ENCODE data around the gene SLIT3. TPM values are rescaled to one million over a fixed set of nuclear protein-coding genes. Genes with fewer than 3 reads are reported as not detected.

Gene SLIT3
- total and polyA plus RNA-seq, 10 of the 15 experiments (the other 5 are each of a cell fraction or from before 2014, with no cell fraction given), result 0.05 TPM; not detected in 9

GRCh38 chr5:168614661-168615060, 686.3 kb downstream of the SLIT3 start:
- in situ Hi-C loops (cut with MboI), result no loop called here
- no peaks in the 10 kb centered on the region for H3K36me3 ChIP-seq (ENCODE audit: control insufficient read depth in 2 of 2, insufficient read depth in 2 of 2, low read length in 1 of 2)
- SMC1A ChIA-PET (ENCODE audit: uncharacterized antibody, unreplicated experiment), result no interaction called here
- H3K27me3 ChIP-seq (replicated peaks in 1 of 2; ENCODE audit: control insufficient read depth in 2 of 2, insufficient read depth in 2 of 2, low read length in 1 of 2), result no peaks in the 10 kb centered on the region; a peak in 1 of 4 replicates
- no peaks in the 10 kb centered on the region for H4K20me1 ChIP-seq (ENCODE audit: control insufficient read depth, insufficient read depth)
- intact Hi-C loops (cut with micrococcal nuclease; ENCODE audit: unreplicated experiment), result no loop called here
- no peak overlapping the region for H3K27ac ChIP-seq (ENCODE audit: control insufficient read depth, insufficient read depth)
- DNase-seq (ENCODE audit: low read depth, low spot score) (no peak), ATAC-seq (no peak), FAIRE-seq (no peak)
- TF ChIP-seq, protein P1, sequence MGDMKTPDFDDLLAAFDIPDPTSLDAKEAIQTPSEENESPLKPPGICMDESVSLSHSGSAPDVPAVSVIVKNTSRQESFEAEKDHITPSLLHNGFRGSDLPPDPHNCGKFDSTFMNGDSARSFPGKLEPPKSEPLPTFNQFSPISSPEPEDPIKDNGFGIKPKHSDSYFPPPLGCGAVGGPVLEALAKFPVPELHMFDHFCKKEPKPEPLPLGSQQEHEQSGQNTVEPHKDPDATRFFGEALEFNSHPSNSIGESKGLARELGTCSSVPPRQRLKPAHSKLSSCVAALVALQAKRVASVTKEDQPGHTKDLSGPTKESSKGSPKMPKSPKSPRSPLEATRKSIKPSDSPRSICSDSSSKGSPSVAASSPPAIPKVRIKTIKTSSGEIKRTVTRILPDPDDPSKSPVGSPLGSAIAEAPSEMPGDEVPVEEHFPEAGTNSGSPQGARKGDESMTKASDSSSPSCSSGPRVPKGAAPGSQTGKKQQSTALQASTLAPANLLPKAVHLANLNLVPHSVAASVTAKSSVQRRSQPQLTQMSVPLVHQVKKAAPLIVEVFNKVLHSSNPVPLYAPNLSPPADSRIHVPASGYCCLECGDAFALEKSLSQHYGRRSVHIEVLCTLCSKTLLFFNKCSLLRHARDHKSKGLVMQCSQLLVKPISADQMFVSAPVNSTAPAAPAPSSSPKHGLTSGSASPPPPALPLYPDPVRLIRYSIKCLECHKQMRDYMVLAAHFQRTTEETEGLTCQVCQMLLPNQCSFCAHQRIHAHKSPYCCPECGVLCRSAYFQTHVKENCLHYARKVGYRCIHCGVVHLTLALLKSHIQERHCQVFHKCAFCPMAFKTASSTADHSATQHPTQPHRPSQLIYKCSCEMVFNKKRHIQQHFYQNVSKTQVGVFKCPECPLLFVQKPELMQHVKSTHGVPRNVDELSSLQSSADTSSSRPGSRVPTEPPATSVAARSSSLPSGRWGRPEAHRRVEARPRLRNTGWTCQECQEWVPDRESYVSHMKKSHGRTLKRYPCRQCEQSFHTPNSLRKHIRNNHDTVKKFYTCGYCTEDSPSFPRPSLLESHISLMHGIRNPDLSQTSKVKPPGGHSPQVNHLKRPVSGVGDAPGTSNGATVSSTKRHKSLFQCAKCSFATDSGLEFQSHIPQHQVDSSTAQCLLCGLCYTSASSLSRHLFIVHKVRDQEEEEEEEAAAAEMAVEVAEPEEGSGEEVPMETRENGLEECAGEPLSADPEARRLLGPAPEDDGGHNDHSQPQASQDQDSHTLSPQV (IDR thresholded peaks at IDR 0.05), result no peak
- no peak for TF ChIP-seq MTA2 (IDR thresholded peaks at IDR 0.05; ENCODE audit: low read depth)
- TF ChIP-seq SIX5 (IDR thresholded peaks at IDR 0.05; ENCODE audit: low read depth, low read length, severe bottlenecking), result no peak
- TF ChIP-seq IKZF2 (IDR thresholded peaks at IDR 0.05), result no peak
- no peak for TF ChIP-seq ZNF687 (IDR thresholded peaks at IDR 0.05)
- TF ChIP-seq NKRF (conservative IDR thresholded peaks at IDR 0.05), result no peak
- CTCF ChIA-PET, result no interaction called here
- no peak overlapping the region for H3K9ac ChIP-seq (ENCODE audit: control insufficient read depth, insufficient read depth, low read length)
- H2AFZ ChIP-seq (ENCODE audit: control insufficient read depth, low read depth, low read length), result no peak overlapping the region
- RAD21 ChIA-PET (ENCODE audit: unreplicated experiment), result no interaction called here
- no peak overlapping the region for H3K4me2 ChIP-seq (ENCODE audit: control insufficient read depth, insufficient read depth)
- H3K4me1 ChIP-seq (ENCODE audit: control insufficient read depth, insufficient read depth, low read length), result no peaks in the 10 kb centered on the region
- no TSS peak for BruUV-seq (replicated peaks)
- H3K4me3 ChIP-seq, result no peak overlapping the region
- H3K9me3 ChIP-seq (replicated peaks; ENCODE audit: control insufficient read depth, insufficient read depth, low read length), result no peaks in the 10 kb centered on the region
- WGBS (ENCODE audit: insufficient coverage, insufficient replicate concordance, low lambda C conversion rate, missing lambda C conversion rate), result 66% methylated on average over 10 of the region's 10 CpGs
- H3K79me2 ChIP-seq (ENCODE audit: control insufficient read depth, insufficient read depth, low read length), result no peaks in the 10 kb centered on the region
- POLR2A ChIA-PET, result no interaction called here
